H9 (cell line): ENCODE results near the gene KRT31. TPM values are rescaled to one million over a fixed set of nuclear protein-coding genes. Genes with fewer than 3 reads are reported as not detected.

ENCODE experiments used
- DNase-seq: peaks from one replicate; pipeline ENCODE4 v3.0.0-alpha.2; 2017
- H2AFZ ChIP-seq: one replicate; pipeline ENCODE4 v1.6.1; 2013; ENCODE audit warnings: mild to moderate bottlenecking, low read length, control low read depth, moderate library complexity
- H2AK5ac ChIP-seq: 2 replicates; pipeline ENCODE4 v1.6.1; 2013; ENCODE audit warnings: low read length, control low read depth, mixed read lengths; ENCODE audit not compliant: insufficient read length
- H2BK120ac ChIP-seq: one replicate; pipeline ENCODE4 v1.6.1; 2013; ENCODE audit warnings: low read depth, mild to moderate bottlenecking, low read length, control low read depth, inconsistent platforms; ENCODE audit not compliant: poor library complexity, severe bottlenecking
- H2BK12ac ChIP-seq: 2 replicates; pipeline ENCODE4 v1.6.1; 2013; ENCODE audit warnings: low read length, control low read depth, mixed read lengths, low read depth; ENCODE audit not compliant: insufficient read length
- H2BK15ac ChIP-seq: 2 replicates; pipeline ENCODE4 v1.6.1; 2013; ENCODE audit warnings: low read depth, low read length, control low read depth
- H2BK20ac ChIP-seq: one replicate; pipeline ENCODE4 v1.6.1; 2013; ENCODE audit warnings: low read depth, mild to moderate bottlenecking, low read length, control low read depth, inconsistent platforms; ENCODE audit not compliant: poor library complexity, severe bottlenecking
- H2BK5ac ChIP-seq: 2 replicates; pipeline ENCODE4 v1.6.1; 2013; ENCODE audit warnings: low read length, control low read depth, mixed read lengths; ENCODE audit not compliant: insufficient read length
- H3K14ac ChIP-seq: 2 replicates; pipeline ENCODE4 v1.6.1; 2013; ENCODE audit warnings: low read length, control low read depth; ENCODE audit not compliant: insufficient read depth
- H3K18ac ChIP-seq: 2 replicates; pipeline ENCODE4 v1.6.1; 2013; ENCODE audit warnings: low read depth, mild to moderate bottlenecking, mixed read lengths, low read length, control low read depth; ENCODE audit not compliant: insufficient read length
- H3K23ac ChIP-seq: 2 replicates; pipeline ENCODE4 v1.6.1; 2013; ENCODE audit warnings: low read length, control low read depth, mixed read lengths, low read depth; ENCODE audit not compliant: insufficient read length
- H3K23me2 ChIP-seq: 2 replicates; pipeline ENCODE4 v1.6.1; 2013; ENCODE audit warnings: low read depth, mild to moderate bottlenecking, mixed read lengths, low read length, control low read depth; ENCODE audit not compliant: insufficient read length, poor library complexity, severe bottlenecking
- H3K27ac ChIP-seq: 2 replicates; pipeline ENCODE4 v1.5.1; 2013; ENCODE audit warnings: low read length, control low read depth, mixed read lengths, low read depth; ENCODE audit not compliant: insufficient read length
- H3K27me3 ChIP-seq: 2 replicates; pipeline ENCODE4 v1.6.1; 2013; ENCODE audit warnings: low read length, control low read depth, inconsistent platforms; ENCODE audit not compliant: insufficient read depth
- H3K4ac ChIP-seq: 2 replicates; pipeline ENCODE4 v1.6.1; 2013; ENCODE audit warnings: low read depth, mild to moderate bottlenecking, control low read depth, inconsistent platforms, low read length, moderate library complexity
- H3K4me1 ChIP-seq: 2 replicates; pipeline ENCODE4 v1.6.1; 2013; ENCODE audit warnings: low read length, control low read depth, inconsistent platforms; ENCODE audit not compliant: insufficient read depth
- H3K4me2 ChIP-seq: 2 replicates; pipeline ENCODE4 v1.6.1; 2013; ENCODE audit warnings: low read length, control low read depth, mixed read lengths; ENCODE audit not compliant: insufficient read length, insufficient read depth
- H3K56ac ChIP-seq: 2 replicates; pipeline ENCODE4 v1.6.1; 2013; ENCODE audit warnings: low read depth, mild to moderate bottlenecking, mixed read lengths, low read length, control low read depth; ENCODE audit not compliant: insufficient read length
- H3K79me1 ChIP-seq: 2 replicates; pipeline ENCODE4 v1.6.1; 2013; ENCODE audit warnings: low read depth, mild to moderate bottlenecking, moderate library complexity, low read length, control low read depth, inconsistent platforms; ENCODE audit not compliant: insufficient read depth, poor library complexity, severe bottlenecking
- H3K79me2 ChIP-seq: 2 replicates; pipeline ENCODE4 v1.6.1; 2013; ENCODE audit warnings: low read length, control low read depth, inconsistent platforms; ENCODE audit not compliant: insufficient read depth
- H3K9ac ChIP-seq: 2 replicates; pipeline ENCODE4 v1.6.1; 2013; ENCODE audit warnings: low read length, control low read depth, mixed read lengths; ENCODE audit not compliant: insufficient read length; ENCODE audit errors: extremely low read depth
- H3K9me3 ChIP-seq: one replicate; pipeline ENCODE4 v1.6.1; 2013; ENCODE audit warnings: low read depth, low read length, inconsistent platforms; ENCODE audit not compliant: control insufficient read depth
- H3T11ph ChIP-seq: one replicate; pipeline ENCODE4 v1.6.1; 2013; ENCODE audit warnings: mild to moderate bottlenecking, low read length, control low read depth, inconsistent platforms
- H4K20me1 ChIP-seq: one replicate; pipeline ENCODE4 v1.6.1; 2013; ENCODE audit not compliant: control insufficient read depth, insufficient read length, insufficient read depth
- H4K5ac ChIP-seq: 2 replicates; pipeline ENCODE4 v1.6.1; 2013; ENCODE audit warnings: low read depth, mild to moderate bottlenecking, mixed read lengths, low read length, control low read depth; ENCODE audit not compliant: insufficient read length
- H4K8ac ChIP-seq: replicated peaks from 2 replicates; pipeline ENCODE4 v1.6.1; 2013; ENCODE audit warnings: low read length, control low read depth, mixed read lengths, low read depth; ENCODE audit not compliant: insufficient read length
- H4K91ac ChIP-seq: 2 replicates; pipeline ENCODE4 v1.6.1; 2013; ENCODE audit warnings: low read depth, mild to moderate bottlenecking, moderate library complexity, mixed read lengths, low read length, control low read depth; ENCODE audit not compliant: insufficient read length
- H3K27ac Mint-ChIP-seq, 3 experiments: 2 replicates in 2 of 3; 3 replicates in 1 of 3; pipeline ENCODE4 v1.8.0; 2020 to 2021; ENCODE audit warnings: mixed read lengths in 3 of 3, mild to moderate bottlenecking in 1 of 3, moderate library complexity in 1 of 3
- H3K27me3 Mint-ChIP-seq: 2 replicates; pipeline ENCODE4 v1.8.0; 2021; ENCODE audit warnings: low read depth, mild to moderate bottlenecking, moderate library complexity, mixed read lengths
- H3K36me3 Mint-ChIP-seq, 3 experiments: 2 replicates in 2 of 3; 3 replicates in 1 of 3; pipeline ENCODE4 v1.8.0; 2020 to 2021; ENCODE audit warnings: low read depth in 3 of 3, mixed read lengths in 3 of 3; ENCODE audit not compliant: insufficient read depth in 1 of 3
- H3K4me1 Mint-ChIP-seq, 2 experiments: 2 replicates each; pipeline ENCODE4 v1.8.0; 2020; ENCODE audit warnings: mixed read lengths in 2 of 2
- H3K4me3 Mint-ChIP-seq, 2 experiments: 2 replicates in 1 of 2; 3 replicates in 1 of 2; pipeline ENCODE4 v1.8.0; 2020 to 2021; ENCODE audit warnings: mild to moderate bottlenecking in 2 of 2, mixed read lengths in 2 of 2, moderate library complexity in 1 of 2
- H3K9me3 Mint-ChIP-seq, 2 experiments: 2 replicates in 1 of 2; 3 replicates in 1 of 2; pipeline ENCODE4 v1.8.0; 2020; ENCODE audit warnings: mild to moderate bottlenecking in 2 of 2, mixed read lengths in 2 of 2, moderate library complexity in 1 of 2
- WGBS: extraction: QIAGEN DNeasy Blood & Tissue Kit; methylation state at CpG from one replicate; pipeline ENCODE4 v1.1.7; 2013; ENCODE audit warnings: missing lambda C conversion rate, low lambda C conversion rate, mixed read lengths; ENCODE audit not compliant: insufficient read length; ENCODE audit errors: extremely low coverage; 5-methylcytosine and 5-hydroxymethylcytosine counted together
- total RNA-seq: library from RNA; stranded (reverse); gene quantifications from 2 replicates; pipeline ENCODE4 v1.2.1, GENCODE V29; 2021
- TF ChIP-seq, protein P1 (sequence below): fragments of 200-600 bp; sonication (generic); conservative IDR thresholded peaks from 3 replicates; pipeline ENCODE4 v1.8.0; 2021; ENCODE audit warnings: antibody characterized with exemption, mild to moderate bottlenecking

KRT31 gene
- total RNA-seq, 1 experiment from 2014 or later, result not detected

DNA sequence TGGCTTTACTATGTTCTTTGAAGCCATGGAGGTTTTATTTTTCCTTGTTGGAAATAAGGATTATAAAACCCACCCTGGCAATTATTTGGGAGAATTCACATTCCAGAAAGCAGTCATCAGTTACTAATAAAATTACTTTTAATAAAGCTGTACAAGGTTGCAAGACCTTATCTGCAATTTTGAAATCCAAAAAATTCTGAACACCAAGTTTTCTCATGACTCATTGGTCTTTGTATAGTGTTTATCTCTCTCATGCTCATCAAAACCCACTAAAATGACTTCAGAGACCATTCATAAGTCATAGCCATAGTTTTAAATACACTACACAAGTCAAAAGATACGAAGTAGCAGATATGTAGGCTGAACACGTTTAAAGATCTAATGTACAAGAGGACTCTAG is 49.4 kb upstream of the KRT31 start:
- Histone ChIP-seq H3T11ph (no peak overlapping the region), H3K56ac (no peak overlapping the region), H4K91ac (no peak overlapping the region), H2AFZ (no peak overlapping the region), H3K27ac (no peak overlapping the region), H4K5ac (no peak overlapping the region), H4K20me1 (no peaks in the 10 kb centered on the region), H3K14ac (no peak overlapping the region), H2BK15ac (no peak overlapping the region), H3K4ac (no peak overlapping the region), H3K79me1 (no peaks in the 10 kb centered on the region), H3K23me2 (no peaks in the 10 kb centered on the region), H3K9ac (no peak overlapping the region), H3K27me3 (no peaks in the 10 kb centered on the region), H2AK5ac (no peak overlapping the region), H2BK120ac (no peak overlapping the region), H2BK12ac (no peak overlapping the region), H3K9me3 (peaks cover 6% of the 10 kb centered on the region), H3K4me2 (no peak overlapping the region), H4K8ac (no peak overlapping the region), H2BK20ac (no peak overlapping the region), H2BK5ac (no peak overlapping the region), H3K18ac (no peak overlapping the region), H3K23ac (no peak overlapping the region), H3K4me1 (no peaks in the 10 kb centered on the region), H3K79me2 (no peaks in the 10 kb centered on the region)
- Mint-ChIP-seq H3K27ac (no peak overlapping the region), H3K4me1 (peaks cover 6% of the 10 kb centered on the region in 2 experiments), H3K27me3 (peaks cover 19% of the 10 kb centered on the region), H3K36me3 (no peaks in the 10 kb centered on the region; a peak in 3 of 7 replicates), H3K9me3 (peaks cover 3 to 7% of the 10 kb centered on the region in 2 experiments; a peak in 4 of 5 replicates), H3K4me3 (no peak overlapping the region)
- no CpG with 5 or more reads among the region's 2 CpGs for WGBS
- TF ChIP-seq, protein P1, sequence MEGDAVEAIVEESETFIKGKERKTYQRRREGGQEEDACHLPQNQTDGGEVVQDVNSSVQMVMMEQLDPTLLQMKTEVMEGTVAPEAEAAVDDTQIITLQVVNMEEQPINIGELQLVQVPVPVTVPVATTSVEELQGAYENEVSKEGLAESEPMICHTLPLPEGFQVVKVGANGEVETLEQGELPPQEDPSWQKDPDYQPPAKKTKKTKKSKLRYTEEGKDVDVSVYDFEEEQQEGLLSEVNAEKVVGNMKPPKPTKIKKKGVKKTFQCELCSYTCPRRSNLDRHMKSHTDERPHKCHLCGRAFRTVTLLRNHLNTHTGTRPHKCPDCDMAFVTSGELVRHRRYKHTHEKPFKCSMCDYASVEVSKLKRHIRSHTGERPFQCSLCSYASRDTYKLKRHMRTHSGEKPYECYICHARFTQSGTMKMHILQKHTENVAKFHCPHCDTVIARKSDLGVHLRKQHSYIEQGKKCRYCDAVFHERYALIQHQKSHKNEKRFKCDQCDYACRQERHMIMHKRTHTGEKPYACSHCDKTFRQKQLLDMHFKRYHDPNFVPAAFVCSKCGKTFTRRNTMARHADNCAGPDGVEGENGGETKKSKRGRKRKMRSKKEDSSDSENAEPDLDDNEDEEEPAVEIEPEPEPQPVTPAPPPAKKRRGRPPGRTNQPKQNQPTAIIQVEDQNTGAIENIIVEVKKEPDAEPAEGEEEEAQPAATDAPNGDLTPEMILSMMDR, result no peak
- DNase-seq, result no peak
